Retinal pigment epithelial cell (primary cell): ENCODE data around the gene PREP.
A peak's percentile ranks its signal among the peaks of the same experiment; 100 is the strongest.

Source experiments
- DNase-seq: peaks from one replicate; pipeline ENCODE4 v3.0.0-alpha.2; 2010; ENCODE audit warnings: low read depth
- H3K4me3 ChIP-seq: 2 replicates; pipeline ENCODE4 v1.5.1; 2011; ENCODE audit warnings: mild to moderate bottlenecking, low read length, control low read depth, moderate library complexity
- CTCF ChIP-seq: conservative IDR thresholded peaks from 2 replicates; pipeline ENCODE4 v1.5.1; 2011; ENCODE audit warnings: low read depth, low read length, control low read depth, inconsistent platforms

Gene PREP

GRCh38 chr6:105317607-105318533 is 85.0 kb downstream of the PREP start:
- TF ChIP-seq CTCF = peak; percentile 58
- DNase-seq = no peak
- no peak overlapping the region for H3K4me3 ChIP-seq

- no peak for TF ChIP-seq CTCF
- H3K4me3 ChIP-seq = no peak overlapping the region
- no peak for DNase-seq
These were observed 89.7 kb downstream of the PREP start for GRCh38 chr6:105313211-105313610.

GRCh38 chr6:105310947-105311346 is 91.9 kb downstream of the PREP start:
- no peak for DNase-seq
- no peak for TF ChIP-seq CTCF
- no peak overlapping the region for H3K4me3 ChIP-seq

GRCh38 chr6:105310371-105310770 is 92.5 kb downstream of the PREP start:
- no peak for TF ChIP-seq CTCF
- no peak for DNase-seq

GRCh38 chr6:105308840-105309239 is 94.0 kb downstream of the PREP start:
- H3K4me3 ChIP-seq = no peak overlapping the region
- TF ChIP-seq CTCF = no peak
- DNase-seq = no peak

More at GRCh38 chr6:105310371-105310770, 92.5 kb downstream of the PREP start:
- no peak overlapping the region for H3K4me3 ChIP-seq

GRCh38 chr6:105305521-105305920 is 97.4 kb downstream of the PREP start:
- no peak overlapping the region for H3K4me3 ChIP-seq
- no peak for DNase-seq
- TF ChIP-seq CTCF = no peak

GRCh38 chr6:105304825-105305224 is 98.1 kb downstream of the PREP start:
- DNase-seq = no peak
- no peak for TF ChIP-seq CTCF
- H3K4me3 ChIP-seq = no peak overlapping the region
